T follicular helper cell (primary cell): Measurements from ENCODE around the gene GPR155.
A peak's percentile ranks its signal among the peaks of the same experiment; 100 is the strongest.

Experiments
- DNase-seq: peaks from one replicate; pipeline ENCODE4 v3.0.0-alpha.2; 2020; ENCODE audit warnings: low read depth
- total RNA-seq, 2 experiments: gene quantifications; one replicate each; lab custom pipeline; 2026; lab: John Stamatoyannopoulos, UW

GPR155 gene
- 9.3 to 28.1 reads per million in 2 experiments for total RNA-seq

- DNase-seq, result peak; percentile 32
Measured at GRCh38 chr2:174486563-174487107, at the start of gene GPR155. Gene GPR155 (minus strand): TSS chr2:174487029. CDS start chr2:174481956, 5,073 bp downstream.

DNA sequence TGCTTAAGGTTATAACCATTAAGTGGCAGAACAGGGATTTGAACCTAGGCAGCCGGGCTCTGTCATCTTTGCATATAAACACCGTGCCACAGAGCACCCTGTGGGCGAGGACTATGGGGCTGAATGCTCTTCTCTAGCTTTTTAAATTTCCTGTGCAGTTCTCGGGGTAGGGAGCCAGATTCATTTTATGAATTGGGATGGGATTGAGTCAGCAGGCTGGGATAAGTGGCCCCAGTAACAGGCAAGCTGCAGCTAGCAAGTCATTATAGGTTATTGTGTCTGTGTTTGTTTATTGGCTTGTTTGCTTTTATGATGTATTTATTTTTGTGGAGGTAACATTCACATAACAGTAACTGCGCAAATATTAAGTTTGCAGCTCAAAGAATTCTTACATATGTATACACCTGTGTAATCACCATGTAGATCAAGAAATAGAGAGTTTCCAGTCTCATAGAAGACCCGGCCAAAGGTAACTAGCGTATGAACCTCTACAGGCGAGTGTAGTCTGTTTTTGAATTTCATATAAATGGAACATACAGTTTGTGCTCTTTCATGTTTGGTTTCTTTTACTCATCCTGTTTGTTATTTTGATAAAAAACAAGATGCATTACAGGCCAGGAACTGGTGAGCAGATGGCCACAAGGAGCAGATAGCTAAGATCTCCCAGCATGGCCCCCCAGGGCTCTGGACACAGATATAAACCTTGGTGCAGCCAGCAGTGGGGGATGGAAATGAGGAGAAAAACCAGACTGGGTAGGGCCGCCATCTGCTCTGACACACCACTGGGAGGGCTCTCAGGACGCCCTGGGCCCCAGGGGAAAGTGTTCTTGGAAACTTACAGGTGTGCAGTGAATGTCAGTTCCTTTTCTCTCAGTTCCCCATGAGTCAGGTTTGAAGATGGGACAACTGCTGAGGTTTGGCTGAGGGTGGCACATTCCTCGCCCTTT lies 49.2 kb upstream of the GPR155 start:
- no peak for DNase-seq

GRCh38 chr2:174535083-174535482 lies 48.3 kb upstream of the GPR155 start:
- DNase-seq, result no peak

- no peak for DNase-seq
Measured at GRCh38 chr2:174529916-174530315, 43.1 kb upstream of the GPR155 start.

- DNase-seq, result no peak
Measured at GRCh38 chr2:174527959-174528358, 41.1 kb upstream of the GPR155 start.

- no peak for DNase-seq
Measured at GRCh38 chr2:174527101-174527721, 40.4 kb upstream of the GPR155 start.

GRCh38 chr2:174524527-174524926 lies 37.7 kb upstream of the GPR155 start:
- DNase-seq, result no peak

GRCh38 chr2:174522553-174522952 lies 35.7 kb upstream of the GPR155 start:
- DNase-seq, result no peak

DNA sequence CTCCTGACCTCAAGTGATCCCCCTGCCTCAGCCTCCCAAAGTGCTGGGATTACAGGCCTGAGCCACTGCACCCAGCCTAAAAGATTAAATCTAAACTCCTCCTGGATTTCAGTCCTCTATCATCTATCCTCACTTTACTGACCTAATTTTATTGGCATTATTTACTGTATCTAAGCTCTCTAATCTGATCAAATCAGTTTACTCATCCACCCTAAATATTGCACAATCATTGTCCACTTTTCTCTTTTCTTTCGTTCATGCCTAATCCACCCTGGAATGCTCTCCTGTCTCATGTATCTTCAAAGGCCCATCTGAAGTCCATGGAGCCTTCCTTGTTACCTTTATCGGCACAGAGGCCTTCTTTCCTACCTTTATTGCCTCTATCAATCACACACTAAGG lies 31.6 kb upstream of the GPR155 start:
- DNase-seq, result no peak

- no peak for DNase-seq
Measured at GRCh38 chr2:174516501-174517378, 29.9 kb upstream of the GPR155 start.

DNA sequence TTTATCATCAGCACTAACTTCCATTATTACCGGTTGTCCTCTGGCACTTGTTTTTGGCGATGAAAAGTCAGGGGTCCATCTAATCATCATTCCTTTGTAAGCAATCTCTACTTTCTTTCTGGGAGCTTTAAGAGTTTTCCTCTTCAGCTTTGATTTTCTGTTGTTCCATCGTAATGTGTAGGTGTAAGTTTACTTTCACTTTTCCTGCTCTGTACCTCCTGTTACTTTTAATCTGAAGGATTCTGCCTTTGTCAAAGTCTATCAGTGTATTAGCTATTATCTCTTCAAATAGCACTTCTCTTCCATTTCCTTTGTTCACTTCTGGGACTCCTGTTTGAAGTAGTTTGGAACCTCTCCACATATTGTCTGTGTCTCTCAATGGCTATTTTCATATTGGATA lies 25.5 kb upstream of the GPR155 start:
- DNase-seq, result no peak

- DNase-seq, result no peak
Measured at GRCh38 chr2:174511580-174512260, 24.9 kb upstream of the GPR155 start.

GRCh38 chr2:174510583-174511189 lies 23.9 kb upstream of the GPR155 start:
- no peak for DNase-seq

GRCh38 chr2:174503161-174503809 lies 16.5 kb upstream of the GPR155 start:
- no peak for DNase-seq

DNA sequence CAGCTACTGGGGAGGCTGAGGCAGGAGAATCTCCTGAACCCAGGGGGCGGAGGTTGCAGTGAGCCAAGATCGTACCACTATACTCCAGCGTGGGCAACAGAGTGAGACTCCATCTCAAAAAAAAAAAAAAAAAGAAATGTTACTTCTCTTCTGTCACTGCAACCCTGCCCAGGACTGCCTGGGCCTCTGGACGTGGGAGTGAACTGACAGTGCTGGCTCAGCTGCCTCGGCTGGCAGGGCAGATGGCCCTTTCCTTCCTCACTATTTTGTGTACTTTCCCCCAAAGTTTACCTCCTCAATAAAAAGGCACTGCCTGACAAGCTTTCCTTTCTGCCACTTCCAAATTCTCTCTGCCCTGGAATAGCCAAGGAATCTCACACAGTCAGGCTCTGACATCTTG lies 12.5 kb upstream of the GPR155 start:
- DNase-seq, result no peak

- no peak for DNase-seq
Measured at GRCh38 chr2:174495365-174496012, 8.7 kb upstream of the GPR155 start.

- DNase-seq, result no peak
Measured at GRCh38 chr2:174493549-174494331, 6.9 kb upstream of the GPR155 start.

DNA sequence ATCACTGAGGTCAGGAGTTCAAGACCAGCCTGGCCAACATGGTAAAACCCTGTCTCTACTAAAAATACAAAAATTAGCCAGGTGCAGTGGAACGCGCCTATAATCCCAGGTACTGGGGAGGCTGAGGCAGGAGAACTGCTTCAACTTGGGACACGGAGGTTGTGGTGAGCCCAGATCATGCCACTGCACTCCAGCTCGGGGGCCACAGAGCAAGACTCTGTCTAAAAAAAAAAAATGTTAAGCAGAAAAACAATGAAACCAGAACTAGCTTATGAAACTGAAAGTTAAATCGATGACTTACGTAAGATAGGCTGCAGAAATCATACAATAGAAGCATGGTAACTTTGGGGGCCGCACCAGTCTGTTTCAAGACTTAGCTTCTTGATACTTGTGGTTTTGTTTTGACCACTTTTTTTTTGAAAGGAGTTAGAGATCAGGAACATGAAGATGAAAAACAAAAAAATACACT lies 6.2 kb upstream of the GPR155 start:
- DNase-seq, result peak; percentile 56

GRCh38 chr2:174491947-174492346 lies 5.1 kb upstream of the GPR155 start:
- no peak for DNase-seq
